UCSD-AML1 (cell line): ENCODE results near the gene SGPL1.

Experiments used
- DNase-seq: peaks from one replicate; lab custom pipeline; 2025; ENCODE audit not compliant: unreplicated experiment; lab: John Stamatoyannopoulos, UW

The SGPL1 gene

DNA sequence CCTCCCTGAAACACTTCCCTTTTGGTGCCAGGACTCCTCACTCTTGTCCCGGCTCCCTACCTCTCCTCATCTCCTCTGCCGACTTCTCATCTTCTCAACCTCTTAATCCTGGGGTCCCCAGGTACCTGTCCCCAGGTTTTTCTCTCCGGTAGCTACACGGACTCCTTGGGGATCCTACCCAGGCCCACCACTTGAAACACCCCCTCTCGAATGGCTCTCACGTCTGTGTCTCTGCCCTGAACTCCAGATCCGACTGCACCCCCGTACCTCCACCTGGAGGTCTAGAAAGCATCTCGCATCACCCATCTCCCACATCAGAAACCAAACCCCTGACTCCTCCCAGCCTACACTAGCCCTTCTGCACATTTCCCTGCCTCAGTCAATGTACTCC lies 35.4 kb upstream of the SGPL1 start:
- DNase-seq: no peak

- no peak for DNase-seq
Observed at GRCh38 chr10:70780772-70781171, 35.0 kb upstream of the SGPL1 start.

GRCh38 chr10:70781461-70782051 lies 34.2 kb upstream of the SGPL1 start:
- DNase-seq: no peak

GRCh38 chr10:70782086-70782745 lies 33.5 kb upstream of the SGPL1 start:
- DNase-seq: no peak

GRCh38 chr10:70782746-70783680 lies 32.7 kb upstream of the SGPL1 start:
- no peak for DNase-seq

GRCh38 chr10:70784016-70784415 lies 31.7 kb upstream of the SGPL1 start:
- no peak for DNase-seq

GRCh38 chr10:70784471-70784870 lies 31.3 kb upstream of the SGPL1 start:
- DNase-seq: no peak

GRCh38 chr10:70785190-70785589 lies 30.6 kb upstream of the SGPL1 start, which contains the start of gene TBATA:
Gene TBATA (minus strand): TSS chr10:70785377. CDS start chr10:70783379, 1,998 bp downstream.
- DNase-seq: peak; percentile 79

DNA sequence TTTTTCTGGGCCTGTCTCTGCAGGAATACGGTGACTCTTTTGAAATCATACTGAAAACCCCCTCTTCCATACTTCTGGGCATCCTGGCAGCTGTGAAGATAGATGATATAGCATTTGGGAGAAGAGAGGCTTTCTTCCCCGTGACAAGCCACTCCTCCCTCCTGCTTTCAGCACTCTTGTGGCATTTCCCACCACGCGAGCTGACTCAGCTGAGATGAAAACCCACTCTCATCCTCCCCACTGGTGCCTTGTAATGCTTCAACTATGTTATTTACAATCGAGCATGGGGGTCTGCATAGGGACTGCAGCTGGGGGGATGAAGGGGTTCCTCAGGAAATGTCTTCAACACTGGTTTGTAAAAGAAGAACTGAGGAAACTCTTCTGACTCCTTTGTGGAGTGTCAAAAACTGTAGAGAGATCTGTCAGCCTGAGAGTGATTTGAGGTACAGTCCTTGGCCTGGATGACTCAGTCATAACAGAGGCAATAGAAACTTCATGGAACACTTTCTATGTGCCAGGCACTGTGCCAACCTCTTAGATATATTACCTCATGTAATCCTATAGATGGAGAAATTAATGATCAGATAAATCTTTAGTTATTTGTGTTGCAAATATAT lies 28.8 kb upstream of the SGPL1 start:
- DNase-seq: peak; percentile 34

DNA sequence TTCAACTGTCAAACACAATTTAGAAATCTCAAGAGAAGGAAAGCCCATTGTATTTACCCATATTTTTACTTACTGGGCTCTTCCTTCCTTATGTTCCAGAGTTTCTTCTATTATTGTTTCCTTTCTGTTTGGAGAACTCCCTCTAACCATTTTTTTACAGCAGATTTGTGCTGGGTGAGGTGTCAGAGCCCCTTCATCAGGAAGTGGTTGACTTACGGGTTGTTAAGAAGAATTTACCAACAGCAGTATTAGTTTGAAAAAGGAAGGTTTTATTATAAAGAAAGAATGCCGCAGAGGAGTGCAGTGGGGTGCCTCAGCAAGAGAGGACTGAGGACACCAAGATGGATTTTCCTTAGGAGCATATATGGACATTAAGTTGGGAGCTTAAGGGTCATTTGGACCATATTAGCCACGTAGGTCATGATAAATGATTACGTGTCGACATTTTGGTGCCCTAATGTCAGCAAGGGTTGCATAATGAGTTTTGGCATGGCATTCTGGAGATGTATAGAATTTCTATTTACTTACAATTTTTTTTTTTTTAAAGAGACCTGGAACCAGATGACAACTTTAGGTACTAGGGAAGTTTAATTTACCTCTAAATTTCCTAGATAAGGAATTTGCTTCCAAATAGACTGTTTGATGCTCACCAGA lies 24.2 kb upstream of the SGPL1 start:
- no peak for DNase-seq

DNA sequence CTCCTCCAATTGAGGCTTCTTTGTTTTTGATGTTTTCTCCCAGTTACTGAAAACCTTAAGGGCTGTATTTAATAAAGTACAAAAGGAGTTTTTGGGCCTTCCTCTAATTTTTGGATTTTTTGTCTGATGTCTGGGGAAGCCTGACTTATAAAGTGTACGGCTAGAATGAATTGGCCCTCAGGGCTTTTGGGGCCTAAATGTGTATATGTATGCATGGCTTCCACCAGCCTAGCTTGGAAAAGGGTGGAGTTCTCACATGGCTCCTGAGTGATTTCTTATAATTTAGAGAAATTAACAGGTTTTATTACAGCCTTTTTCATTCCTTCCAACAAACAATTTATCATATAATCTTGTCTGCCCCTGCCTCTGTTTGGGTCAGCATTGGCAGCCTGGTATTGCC lies 20.1 kb upstream of the SGPL1 start:
- DNase-seq: no peak

DNA sequence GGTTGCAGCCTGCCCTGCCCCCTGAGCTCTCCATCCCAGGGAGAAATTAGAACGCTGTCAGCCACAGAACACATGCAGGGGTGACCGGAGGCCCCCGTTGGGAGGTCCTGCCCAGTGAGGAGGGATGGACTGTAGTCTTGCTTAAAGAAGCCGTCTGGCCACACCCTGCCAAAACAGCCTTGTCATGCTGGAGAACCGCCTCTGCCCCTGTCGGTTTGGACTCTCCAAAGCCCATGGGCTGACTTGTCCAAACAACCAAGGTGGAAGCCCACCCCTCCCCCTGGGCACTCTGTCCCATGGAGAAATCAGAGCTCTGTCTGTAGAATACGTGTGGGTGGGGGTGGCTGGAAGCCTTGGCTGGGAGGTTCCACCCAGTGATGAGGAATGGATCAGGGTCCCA lies 17.9 kb upstream of the SGPL1 start:
- DNase-seq: no peak

DNA sequence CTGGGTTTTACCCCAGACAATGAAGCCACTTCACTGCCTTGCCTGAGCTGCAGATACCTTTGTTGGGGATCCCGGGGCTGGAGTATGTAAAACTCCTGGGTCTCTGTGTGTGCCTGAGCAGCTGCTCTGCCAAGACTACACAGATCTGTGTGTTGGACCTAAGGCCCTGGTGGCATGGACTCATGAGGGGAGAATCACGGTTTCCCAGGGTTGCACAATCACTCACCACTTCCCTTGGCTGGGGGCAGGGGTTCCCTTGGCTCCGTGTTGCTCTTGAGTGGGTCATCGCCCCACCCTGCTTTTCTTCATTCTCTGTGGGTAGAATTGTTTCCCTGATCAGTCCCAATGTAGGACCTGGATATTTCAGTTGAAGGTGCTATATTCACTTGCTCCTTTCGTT lies 16.6 kb upstream of the SGPL1 start:
- no peak for DNase-seq

DNA sequence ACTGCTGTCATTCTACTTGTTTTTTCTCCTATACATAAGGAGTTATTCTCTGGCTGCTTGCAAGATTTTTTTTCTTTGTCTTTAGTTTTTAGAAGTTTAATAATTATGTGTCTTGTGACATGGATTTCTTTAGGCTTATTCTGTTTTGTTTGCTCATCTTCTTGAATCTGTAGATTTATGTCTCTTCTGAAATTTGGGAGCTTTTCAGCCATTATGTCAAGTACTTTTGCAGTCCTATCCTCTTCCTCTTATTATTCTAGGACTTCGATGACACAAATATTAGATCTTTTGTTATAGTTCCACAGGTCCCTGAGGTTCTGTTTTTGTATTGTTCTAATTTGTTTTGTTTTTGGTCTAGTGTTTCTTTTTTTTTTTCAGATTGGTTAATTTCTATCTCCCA lies 13.9 kb upstream of the SGPL1 start:
- DNase-seq: no peak

- DNase-seq: no peak
Observed at GRCh38 chr10:70803775-70804420, 11.8 kb upstream of the SGPL1 start.

- DNase-seq: no peak
Observed at GRCh38 chr10:70804421-70804808, 11.3 kb upstream of the SGPL1 start.

DNA sequence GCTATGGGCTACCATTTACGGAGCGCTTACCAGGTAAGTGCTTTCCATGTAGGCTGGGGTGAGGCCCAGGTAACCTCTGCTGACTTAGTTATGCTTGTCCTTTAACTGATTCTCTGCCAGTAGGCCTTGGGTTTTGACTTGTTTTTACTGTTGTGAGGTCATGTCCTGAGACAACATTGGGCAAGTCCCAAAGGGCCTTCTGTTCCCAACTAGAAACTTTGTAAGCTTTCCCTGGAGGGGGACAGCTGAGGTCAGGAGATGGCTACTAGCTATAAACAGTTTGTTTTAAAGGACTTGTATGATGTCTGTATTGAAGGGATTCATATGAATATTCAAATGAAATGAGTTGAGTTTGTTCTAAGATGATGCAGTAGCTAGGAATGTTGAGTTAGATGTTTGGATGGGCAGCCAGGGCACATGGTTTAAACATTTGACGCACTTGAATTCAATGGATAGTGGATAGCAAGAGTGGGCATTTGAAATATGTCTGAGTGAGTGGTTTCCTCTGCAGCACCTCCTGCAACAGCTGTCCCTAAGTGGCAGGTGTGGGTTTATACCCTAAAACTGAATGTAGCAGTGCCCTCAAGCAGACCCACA lies 10.0 kb upstream of the SGPL1 start:
- DNase-seq: no peak

DNA sequence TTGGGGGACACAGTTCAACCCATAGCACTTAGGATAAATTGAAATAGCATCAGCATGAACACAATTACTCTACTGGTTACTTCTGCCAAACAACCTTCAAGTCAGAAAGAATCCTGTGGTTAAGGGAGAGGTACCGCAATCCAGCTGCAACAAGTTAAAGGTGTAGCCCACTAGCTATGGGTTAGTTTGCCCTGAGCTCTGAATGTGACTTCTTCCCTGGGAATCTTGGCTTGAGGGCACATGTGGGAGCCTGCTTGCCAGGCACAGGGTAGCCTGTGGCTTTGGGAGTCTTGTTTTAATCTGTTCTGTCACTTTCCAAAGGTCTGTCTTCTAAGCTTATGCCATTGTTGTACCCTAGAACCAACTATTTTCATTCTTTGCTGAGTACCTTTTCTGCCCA lies 8.9 kb upstream of the SGPL1 start:
- DNase-seq: no peak

- no peak for DNase-seq
Observed at GRCh38 chr10:70807556-70807955, 8.2 kb upstream of the SGPL1 start.

- no peak for DNase-seq
Observed at GRCh38 chr10:70809011-70809611, 6.6 kb upstream of the SGPL1 start.
